ENCODE results near the gene GLG1.
"Not testable (repeated sequence)": the region's sequence is repeated elsewhere in the genome, so short reads cannot be mapped to it uniquely, and the experiment has no call there.

GLG1 gene

DNA sequence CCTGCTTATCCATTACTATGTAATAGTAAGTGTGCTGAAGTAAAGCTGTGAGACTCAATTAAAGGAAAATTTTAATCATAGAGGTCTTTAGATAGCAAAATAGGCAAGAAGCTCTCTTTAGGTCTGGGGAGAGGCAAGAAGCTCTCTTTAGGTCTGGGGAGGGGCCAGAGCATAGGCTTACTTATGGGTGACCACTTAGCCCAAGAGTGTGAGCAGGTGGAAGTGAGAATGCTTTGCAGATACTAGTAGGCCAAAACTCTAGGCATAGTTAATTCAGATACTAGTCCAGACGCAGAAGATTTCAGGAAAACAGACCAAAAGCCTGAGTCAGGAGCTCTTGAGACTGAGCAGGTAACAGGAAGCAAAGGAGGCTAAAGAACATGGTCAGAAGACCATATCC is 49.6 kb downstream of the GLG1 start:
- no peak overlapping the region for H3K27ac ChIP-seq (replicated peaks)
- H3K4me3 ChIP-seq (replicated peaks; ENCODE audit: insufficient read depth, low read length) = no peak overlapping the region
- no peak for DNase-seq (ENCODE audit: low read depth in 1 of 2, low spot score in 1 of 2)
- no peaks in the 10 kb centered on the region for H3K27me3 ChIP-seq (ENCODE audit: insufficient read depth, poor library complexity, severe bottlenecking)
- TF ChIP-seq SPI1 (IDR thresholded peaks at IDR 0.05; ENCODE audit: borderline replicate concordance, low read depth) (no peak), POLR2AphosphoS5 (IDR thresholded peaks at IDR 0.05; ENCODE audit: low read depth) (no peak), GABPA (IDR thresholded peaks at IDR 0.05; ENCODE audit: low read depth) (no peak)
- TF ChIP-seq, protein P1, sequence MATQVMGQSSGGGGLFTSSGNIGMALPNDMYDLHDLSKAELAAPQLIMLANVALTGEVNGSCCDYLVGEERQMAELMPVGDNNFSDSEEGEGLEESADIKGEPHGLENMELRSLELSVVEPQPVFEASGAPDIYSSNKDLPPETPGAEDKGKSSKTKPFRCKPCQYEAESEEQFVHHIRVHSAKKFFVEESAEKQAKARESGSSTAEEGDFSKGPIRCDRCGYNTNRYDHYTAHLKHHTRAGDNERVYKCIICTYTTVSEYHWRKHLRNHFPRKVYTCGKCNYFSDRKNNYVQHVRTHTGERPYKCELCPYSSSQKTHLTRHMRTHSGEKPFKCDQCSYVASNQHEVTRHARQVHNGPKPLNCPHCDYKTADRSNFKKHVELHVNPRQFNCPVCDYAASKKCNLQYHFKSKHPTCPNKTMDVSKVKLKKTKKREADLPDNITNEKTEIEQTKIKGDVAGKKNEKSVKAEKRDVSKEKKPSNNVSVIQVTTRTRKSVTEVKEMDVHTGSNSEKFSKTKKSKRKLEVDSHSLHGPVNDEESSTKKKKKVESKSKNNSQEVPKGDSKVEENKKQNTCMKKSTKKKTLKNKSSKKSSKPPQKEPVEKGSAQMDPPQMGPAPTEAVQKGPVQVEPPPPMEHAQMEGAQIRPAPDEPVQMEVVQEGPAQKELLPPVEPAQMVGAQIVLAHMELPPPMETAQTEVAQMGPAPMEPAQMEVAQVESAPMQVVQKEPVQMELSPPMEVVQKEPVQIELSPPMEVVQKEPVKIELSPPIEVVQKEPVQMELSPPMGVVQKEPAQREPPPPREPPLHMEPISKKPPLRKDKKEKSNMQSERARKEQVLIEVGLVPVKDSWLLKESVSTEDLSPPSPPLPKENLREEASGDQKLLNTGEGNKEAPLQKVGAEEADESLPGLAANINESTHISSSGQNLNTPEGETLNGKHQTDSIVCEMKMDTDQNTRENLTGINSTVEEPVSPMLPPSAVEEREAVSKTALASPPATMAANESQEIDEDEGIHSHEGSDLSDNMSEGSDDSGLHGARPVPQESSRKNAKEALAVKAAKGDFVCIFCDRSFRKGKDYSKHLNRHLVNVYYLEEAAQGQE (IDR thresholded peaks at IDR 0.05; ENCODE audit: insufficient replicate concordance, low read depth) = no peak
- TF ChIP-seq, protein P2, sequence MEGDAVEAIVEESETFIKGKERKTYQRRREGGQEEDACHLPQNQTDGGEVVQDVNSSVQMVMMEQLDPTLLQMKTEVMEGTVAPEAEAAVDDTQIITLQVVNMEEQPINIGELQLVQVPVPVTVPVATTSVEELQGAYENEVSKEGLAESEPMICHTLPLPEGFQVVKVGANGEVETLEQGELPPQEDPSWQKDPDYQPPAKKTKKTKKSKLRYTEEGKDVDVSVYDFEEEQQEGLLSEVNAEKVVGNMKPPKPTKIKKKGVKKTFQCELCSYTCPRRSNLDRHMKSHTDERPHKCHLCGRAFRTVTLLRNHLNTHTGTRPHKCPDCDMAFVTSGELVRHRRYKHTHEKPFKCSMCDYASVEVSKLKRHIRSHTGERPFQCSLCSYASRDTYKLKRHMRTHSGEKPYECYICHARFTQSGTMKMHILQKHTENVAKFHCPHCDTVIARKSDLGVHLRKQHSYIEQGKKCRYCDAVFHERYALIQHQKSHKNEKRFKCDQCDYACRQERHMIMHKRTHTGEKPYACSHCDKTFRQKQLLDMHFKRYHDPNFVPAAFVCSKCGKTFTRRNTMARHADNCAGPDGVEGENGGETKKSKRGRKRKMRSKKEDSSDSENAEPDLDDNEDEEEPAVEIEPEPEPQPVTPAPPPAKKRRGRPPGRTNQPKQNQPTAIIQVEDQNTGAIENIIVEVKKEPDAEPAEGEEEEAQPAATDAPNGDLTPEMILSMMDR (IDR thresholded peaks at IDR 0.05; ENCODE audit: insufficient read depth, low read length) = no peak

DNA sequence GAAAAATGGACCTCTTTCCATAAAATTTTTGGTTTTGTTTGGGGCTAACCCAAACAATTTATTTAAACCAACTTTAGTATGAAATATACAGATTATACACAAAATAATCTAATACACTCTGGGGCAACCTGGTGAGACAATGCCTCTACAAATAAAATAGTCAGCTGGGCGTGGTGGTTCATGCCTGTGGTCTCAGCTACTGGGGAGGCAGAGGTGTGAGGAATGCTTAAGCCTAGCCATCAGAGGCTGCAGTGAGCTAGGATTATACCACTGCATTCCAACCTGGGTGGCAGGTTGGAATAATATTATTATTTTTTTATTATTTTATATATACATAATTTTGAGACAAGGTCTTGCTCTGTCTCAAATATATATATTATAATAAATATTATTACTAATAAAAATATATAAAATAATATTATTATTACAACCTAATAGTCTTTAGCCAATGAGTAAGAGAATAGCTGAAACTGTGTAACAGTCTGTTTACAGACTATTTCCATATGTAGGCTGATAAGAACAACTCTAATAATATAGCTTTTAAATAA is 50.5 kb downstream of the GLG1 start:
- H3K27me3 ChIP-seq (ENCODE audit: insufficient read depth, poor library complexity, severe bottlenecking) = no peaks in the 10 kb centered on the region
- no peak overlapping the region for H3K27ac ChIP-seq (replicated peaks)
- TF ChIP-seq SPI1 (IDR thresholded peaks at IDR 0.05; ENCODE audit: borderline replicate concordance, low read depth) = no peak
- TF ChIP-seq, protein P1 (IDR thresholded peaks at IDR 0.05; ENCODE audit: insufficient replicate concordance, low read depth) = no peak
- no peak for DNase-seq (ENCODE audit: low read depth in 1 of 2, low spot score in 1 of 2)
- no peak overlapping the region for H3K4me3 ChIP-seq (replicated peaks; ENCODE audit: insufficient read depth, low read length)

DNA sequence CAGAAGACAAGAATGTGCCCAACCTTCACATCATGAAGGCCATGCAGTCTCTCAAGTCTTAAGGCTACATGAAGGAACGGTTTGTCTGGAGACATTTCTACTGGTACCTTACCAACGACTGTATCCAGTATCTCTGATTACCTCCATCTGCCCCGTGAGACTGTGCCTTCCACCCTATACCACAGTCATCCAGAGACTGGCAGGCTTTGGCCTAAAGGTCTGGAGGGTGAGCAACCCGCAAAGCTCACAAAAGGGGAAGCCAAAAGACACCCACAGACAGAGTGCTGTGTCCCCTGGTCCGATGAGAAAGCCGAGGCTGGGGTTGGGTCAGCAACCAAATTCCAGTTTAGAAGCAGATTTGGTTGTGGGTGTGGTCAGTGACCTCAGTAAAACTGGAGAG is 54.6 kb downstream of the GLG1 start:
- not testable (repeated sequence) for H3K27me3 ChIP-seq (ENCODE audit: insufficient read depth, poor library complexity, severe bottlenecking); DNase-seq (ENCODE audit: low read depth in 1 of 2, low spot score in 1 of 2); H3K4me3 ChIP-seq (replicated peaks; ENCODE audit: insufficient read depth, low read length); H3K27ac ChIP-seq (replicated peaks)

DNA sequence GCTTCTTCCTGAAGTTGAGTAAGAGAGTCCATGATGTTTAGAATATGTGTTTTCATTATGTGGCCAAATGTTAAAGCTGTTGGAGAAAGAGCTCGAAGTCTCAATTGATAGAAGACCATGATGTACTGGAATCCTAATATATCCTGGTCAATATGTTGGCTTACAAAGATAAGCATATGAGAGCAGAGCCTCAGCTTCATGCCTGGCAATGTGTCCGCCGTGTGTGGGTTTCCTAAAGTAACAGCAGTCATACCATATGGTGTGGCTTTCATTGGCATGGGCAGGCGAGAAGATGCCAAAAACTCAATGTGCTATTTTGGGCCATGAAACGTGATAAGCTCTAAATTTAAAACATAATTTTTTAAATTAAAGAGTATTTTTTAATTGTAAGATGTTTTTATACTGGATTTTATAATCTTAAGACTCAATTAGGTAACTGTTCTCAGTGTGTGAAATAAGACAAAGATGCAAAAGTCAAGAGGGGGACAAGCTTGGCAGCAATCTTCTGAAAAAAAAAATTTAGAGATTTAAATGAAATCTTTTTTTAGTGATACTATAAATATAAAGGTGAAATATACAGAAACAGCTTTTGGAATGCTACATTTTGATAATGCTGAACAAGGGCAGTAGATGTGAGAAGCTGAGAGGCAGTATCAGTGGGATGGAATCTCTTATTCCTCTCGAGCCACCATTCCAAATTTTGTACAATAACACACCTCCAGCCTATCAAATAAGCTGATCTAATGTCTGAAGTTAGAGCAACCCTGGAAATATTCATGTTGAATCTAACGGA is 56.5 kb downstream of the GLG1 start:
- not testable (repeated sequence) for DNase-seq (ENCODE audit: low read depth in 1 of 2, low spot score in 1 of 2); H3K4me3 ChIP-seq (replicated peaks; ENCODE audit: insufficient read depth, low read length); H3K27me3 ChIP-seq (ENCODE audit: insufficient read depth, poor library complexity, severe bottlenecking); H3K27ac ChIP-seq (replicated peaks)

DNA sequence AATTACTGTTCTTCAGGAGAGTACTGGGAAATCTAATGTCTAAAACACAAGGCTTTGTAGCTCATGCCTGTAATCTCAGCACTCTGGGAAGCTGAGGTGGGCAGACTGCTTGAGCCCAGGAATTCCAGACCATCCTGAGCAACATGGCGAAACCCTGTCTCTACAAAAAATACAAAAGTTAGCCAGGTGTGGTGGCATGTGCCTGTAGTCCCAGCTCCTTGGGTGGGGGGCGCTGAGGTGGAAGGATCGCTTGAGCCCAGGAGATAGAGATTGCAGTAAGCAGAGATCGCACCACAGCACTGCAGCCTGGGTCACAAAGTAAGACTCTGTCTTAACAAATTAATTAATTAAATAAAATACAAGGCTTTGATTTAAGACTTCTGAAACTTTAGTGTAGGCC is 60.8 kb downstream of the GLG1 start:
- H3K27ac ChIP-seq (replicated peaks); H3K27me3 ChIP-seq (ENCODE audit: insufficient read depth, poor library complexity, severe bottlenecking); H3K4me3 ChIP-seq (replicated peaks; ENCODE audit: insufficient read depth, low read length); DNase-seq (ENCODE audit: low read depth in 1 of 2, low spot score in 1 of 2): not testable (repeated sequence)

DNA sequence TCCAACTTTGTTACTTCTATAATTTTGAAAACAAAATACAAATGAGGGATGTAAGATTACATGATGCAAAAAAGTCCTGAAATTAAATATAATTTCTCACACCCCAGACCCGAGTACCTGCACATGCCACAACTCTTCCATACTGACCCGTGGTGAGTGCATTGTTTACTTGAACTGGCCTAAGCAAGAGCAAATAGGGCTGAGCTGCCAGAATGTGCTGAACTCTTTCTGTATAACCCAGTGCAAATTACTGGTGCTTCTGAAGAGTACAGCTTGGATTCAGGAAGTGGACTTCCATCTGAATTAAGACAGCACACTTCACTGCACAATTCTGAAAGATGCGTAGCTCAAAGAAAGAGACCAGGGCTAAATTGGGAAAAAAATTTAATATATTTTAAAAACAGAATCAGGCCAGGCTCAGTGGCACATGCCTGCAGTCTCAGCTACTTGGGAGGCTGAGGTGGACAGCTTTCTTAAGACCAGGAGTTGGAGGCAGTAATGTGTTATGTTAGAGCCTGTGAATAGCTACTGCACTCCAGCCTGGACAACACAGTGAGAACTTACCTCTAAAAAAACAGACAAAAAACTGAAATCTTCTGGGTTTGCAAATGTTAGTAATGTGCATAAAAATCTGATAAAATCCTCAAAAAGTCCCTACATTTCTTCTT is 63.9 kb downstream of the GLG1 start:
- H3K27me3 ChIP-seq (ENCODE audit: insufficient read depth, poor library complexity, severe bottlenecking); H3K27ac ChIP-seq (replicated peaks): not testable (repeated sequence)

DNA sequence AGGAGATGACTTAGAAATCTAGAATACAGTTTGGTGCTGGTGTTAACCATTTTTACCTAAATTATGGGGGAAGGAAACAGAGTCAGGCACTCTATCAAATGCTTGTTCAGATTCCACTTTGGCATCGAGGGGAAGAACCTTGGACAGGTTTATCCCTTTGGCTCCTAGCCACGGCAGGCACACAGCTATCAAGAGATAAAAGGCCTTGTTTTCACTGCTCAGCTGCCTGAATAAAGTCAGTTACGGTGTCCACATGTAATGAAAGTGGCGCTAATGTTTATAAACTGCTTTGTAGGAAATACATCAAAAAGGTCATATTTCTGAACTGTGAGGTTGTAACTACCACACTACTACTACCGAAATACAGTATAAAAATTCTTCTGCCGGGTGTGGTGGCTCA is 66.3 kb downstream of the GLG1 start:
- not testable (repeated sequence) for H3K27me3 ChIP-seq (ENCODE audit: insufficient read depth, poor library complexity, severe bottlenecking); H3K27ac ChIP-seq (replicated peaks); DNase-seq (ENCODE audit: low read depth in 1 of 2, low spot score in 1 of 2); H3K4me3 ChIP-seq (replicated peaks; ENCODE audit: insufficient read depth, low read length)

More for the DNA sequence above, 63.9 kb downstream of the GLG1 start:
- H3K4me3 ChIP-seq (replicated peaks; ENCODE audit: insufficient read depth, low read length); DNase-seq (ENCODE audit: low read depth in 1 of 2, low spot score in 1 of 2): not testable (repeated sequence)

DNA sequence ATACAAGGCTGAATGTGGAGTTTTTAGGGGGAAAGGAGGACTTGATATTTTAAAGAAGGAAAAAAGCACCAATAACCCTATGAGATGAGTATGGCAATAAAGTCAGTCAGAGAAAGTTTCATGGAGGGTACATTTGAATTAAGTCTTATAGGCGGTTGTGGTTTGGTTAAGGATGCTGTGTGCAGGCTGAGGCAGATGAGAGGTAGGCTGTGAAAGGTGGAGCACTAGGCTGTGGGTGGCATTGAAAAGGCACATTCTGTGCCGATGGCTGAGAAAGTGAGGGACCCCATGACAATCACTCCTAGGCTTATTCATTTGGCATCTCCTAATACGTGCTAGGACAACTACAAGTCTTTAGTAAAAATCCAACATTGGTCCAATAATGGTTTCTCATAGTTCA is 68.1 kb downstream of the GLG1 start:
- not testable (repeated sequence) for H3K4me3 ChIP-seq (replicated peaks; ENCODE audit: insufficient read depth, low read length); H3K27me3 ChIP-seq (ENCODE audit: insufficient read depth, poor library complexity, severe bottlenecking); H3K27ac ChIP-seq (replicated peaks); DNase-seq (ENCODE audit: low read depth in 1 of 2, low spot score in 1 of 2)

DNA sequence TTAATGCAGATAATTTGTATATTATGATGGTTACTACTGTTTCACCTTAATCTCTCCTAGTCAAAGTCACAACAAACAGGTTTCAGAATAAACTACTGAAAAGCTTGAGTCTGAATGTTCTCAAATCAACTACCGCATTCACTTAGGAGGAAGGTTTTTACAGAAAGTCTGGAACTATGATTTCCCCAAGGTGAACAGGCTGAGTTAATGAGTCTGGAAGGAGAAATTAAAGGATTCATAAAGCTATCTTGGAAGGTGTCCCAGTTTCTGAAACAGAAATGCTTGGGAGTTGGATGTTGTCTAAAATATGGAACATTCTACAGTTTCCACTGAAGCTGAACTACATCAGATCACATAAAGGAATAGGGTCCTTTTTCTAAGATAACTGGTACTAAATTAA is 69.2 kb downstream of the GLG1 start:
- DNase-seq (ENCODE audit: low read depth in 1 of 2, low spot score in 1 of 2); H3K27ac ChIP-seq (replicated peaks); H3K27me3 ChIP-seq (ENCODE audit: insufficient read depth, poor library complexity, severe bottlenecking); H3K4me3 ChIP-seq (replicated peaks; ENCODE audit: insufficient read depth, low read length): not testable (repeated sequence)

DNA sequence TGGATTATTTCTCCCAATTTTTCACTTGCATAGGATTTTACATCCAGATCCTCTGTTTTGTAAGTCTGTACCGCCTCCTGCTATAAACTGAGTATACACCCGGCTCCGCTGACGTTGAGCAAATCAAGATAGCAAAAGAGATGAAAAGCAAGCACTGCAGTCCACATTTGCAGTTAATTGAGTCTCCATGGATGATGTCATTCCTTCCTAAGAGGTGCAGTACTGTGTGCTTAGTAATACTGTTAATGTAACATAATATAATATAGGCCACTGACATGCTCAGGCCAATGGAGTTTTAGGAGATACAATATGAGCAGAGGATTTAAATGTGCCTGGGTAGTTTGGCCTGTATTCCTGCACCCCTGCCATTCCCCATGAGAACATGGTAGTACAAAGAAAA is 72.3 kb downstream of the GLG1 start:
- DNase-seq (ENCODE audit: low read depth in 1 of 2, low spot score in 1 of 2); H3K27me3 ChIP-seq (ENCODE audit: insufficient read depth, poor library complexity, severe bottlenecking); H3K4me3 ChIP-seq (replicated peaks; ENCODE audit: insufficient read depth, low read length); H3K27ac ChIP-seq (replicated peaks): not testable (repeated sequence)
